ENCODE measurements around the gene FAM13A. TPM values are rescaled to one million over a fixed set of nuclear protein-coding genes. Genes with fewer than 3 reads are reported as not detected.

The FAM13A gene
- total and polyA plus RNA-seq, 10 of the 15 experiments (the other 5 are each of a cell fraction or from before 2014, with no cell fraction given), result 0.05 to 1.8 (median 0.27) TPM; not detected in 1

GRCh38 chr4:89078300-89078699 is 21.3 kb upstream of the FAM13A start (continued):
- TF ChIP-seq CUX1 (IDR thresholded peaks at IDR 0.05; ENCODE audit: insufficient replicate concordance, low read depth, low read length), result no peak
- no peak for TF ChIP-seq NBN (IDR thresholded peaks at IDR 0.05)
- TF ChIP-seq POLR2A (IDR thresholded peaks at IDR 0.05; ENCODE audit: low read depth, low read length), result no peak
- TF ChIP-seq IRF4 (IDR thresholded peaks at IDR 0.05; ENCODE audit: low read depth, low read length), result no peak
- no peak for TF ChIP-seq SIN3A (IDR thresholded peaks at IDR 0.05; ENCODE audit: low read depth, low read length)
- TF ChIP-seq DPF2 (IDR thresholded peaks at IDR 0.05), result no peak
- TF ChIP-seq NFXL1 (IDR thresholded peaks at IDR 0.05; ENCODE audit: borderline replicate concordance), result no peak

GRCh38 chr4:89077761-89078160 is 20.8 kb upstream of the FAM13A start:
- no peak overlapping the region for H3K27ac ChIP-seq (ENCODE audit: control insufficient read depth, insufficient read depth)
- SMC1A ChIA-PET (ENCODE audit: uncharacterized antibody, unreplicated experiment), result interaction anchor here (0.7 to 1.9 kb wide), 2 partner anchors 21 to 54 kb away, joined by 4 to 6 read pairs; partner anchors contain the start of gene FAM13A
- CTCF ChIA-PET, result interaction anchor here (1.0 kb wide), 1 partner anchor 24 kb away, joined by 3 read pairs; no protein-coding TSS in a partner anchor
- DNase-seq (ENCODE audit: low read depth, low spot score) (no peak), FAIRE-seq (no peak), ATAC-seq (no peak)
- H3K4me1 ChIP-seq (ENCODE audit: control insufficient read depth, insufficient read depth, low read length), result peaks cover 11% of the 10 kb centered on the region
- intact Hi-C loops (cut with micrococcal nuclease; ENCODE audit: unreplicated experiment), result no loop called here
- TF ChIP-seq LARP7 (IDR thresholded peaks at IDR 0.05), result no peak
- TF ChIP-seq SMC3 (IDR thresholded peaks at IDR 0.05; ENCODE audit: borderline replicate concordance, low read length), result no peak
- RAD21 ChIA-PET (ENCODE audit: unreplicated experiment), result no interaction called here
- no TSS peak for BruUV-seq (replicated peaks)
- no peaks in the 10 kb centered on the region for H3K36me3 ChIP-seq (ENCODE audit: control insufficient read depth in 2 of 2, insufficient read depth in 2 of 2, low read length in 1 of 2)
- no peak overlapping the region for H3K4me2 ChIP-seq (ENCODE audit: control insufficient read depth, insufficient read depth)
- in situ Hi-C loops (cut with MboI), result no loop called here
- no peak overlapping the region for H2AFZ ChIP-seq (ENCODE audit: control insufficient read depth, low read depth, low read length)
- no peaks in the 10 kb centered on the region for H3K79me2 ChIP-seq (ENCODE audit: control insufficient read depth, insufficient read depth, low read length)
- H3K27me3 ChIP-seq (replicated peaks in 1 of 2; ENCODE audit: control insufficient read depth in 2 of 2, insufficient read depth in 2 of 2, low read length in 1 of 2), result no peaks in the 10 kb centered on the region
- no peaks in the 10 kb centered on the region for H4K20me1 ChIP-seq (ENCODE audit: control insufficient read depth, insufficient read depth)
- H3K9ac ChIP-seq (ENCODE audit: control insufficient read depth, insufficient read depth, low read length), result no peak overlapping the region
- peaks cover 6% of the 10 kb centered on the region for H3K9me3 ChIP-seq (replicated peaks; ENCODE audit: control insufficient read depth, insufficient read depth, low read length)
- POLR2A ChIA-PET, result no interaction called here
- H3K4me3 ChIP-seq, result no peak overlapping the region

Measured in GM12878 (cell line).